GM04503 (cell line): Measurements from ENCODE around the gene CDKAL1.

Source experiments
- DNase-seq: peaks from one replicate; pipeline ENCODE4 v3.0.0-alpha.2; 2012; ENCODE audit warnings: low read depth

CDKAL1 gene

GRCh38 chr6:20680697-20681165, 146.5 kb downstream of the CDKAL1 start:
- no peak for DNase-seq

- no peak for DNase-seq
These were observed 147.0 kb downstream of the CDKAL1 start for GRCh38 chr6:20681243-20681684.

- DNase-seq = no peak
These were observed 150.2 kb downstream of the CDKAL1 start for GRCh38 chr6:20684474-20684873.

GRCh38 chr6:20686142-20686541, 151.9 kb downstream of the CDKAL1 start:
- no peak for DNase-seq

- no peak for DNase-seq
These were observed 153.2 kb downstream of the CDKAL1 start for GRCh38 chr6:20687494-20687893.

GRCh38 chr6:20688710-20689500, 154.6 kb downstream of the CDKAL1 start:
- DNase-seq = no peak

- DNase-seq = no peak
These were observed 156.9 kb downstream of the CDKAL1 start for GRCh38 chr6:20691185-20691584.

- peak; percentile 28 for DNase-seq
These were observed 157.8 kb downstream of the CDKAL1 start for GRCh38 chr6:20692023-20692422.

GRCh38 chr6:20693466-20694063, 159.3 kb downstream of the CDKAL1 start:
- peak; percentile 40 for DNase-seq

GRCh38 chr6:20696676-20697075, 162.4 kb downstream of the CDKAL1 start:
- DNase-seq = peak; percentile 56

- DNase-seq = no peak
These were observed 164.4 kb downstream of the CDKAL1 start for GRCh38 chr6:20698675-20699074.

GRCh38 chr6:20699402-20699801, 165.1 kb downstream of the CDKAL1 start:
- DNase-seq = no peak

GRCh38 chr6:20700375-20700774, 166.1 kb downstream of the CDKAL1 start:
- no peak for DNase-seq

GRCh38 chr6:20702366-20702765, 168.1 kb downstream of the CDKAL1 start:
- no peak for DNase-seq

GRCh38 chr6:20703049-20703448, 168.8 kb downstream of the CDKAL1 start:
- DNase-seq = no peak

GRCh38 chr6:20704325-20705025, 170.2 kb downstream of the CDKAL1 start:
- DNase-seq = no peak

GRCh38 chr6:20705741-20706140, 171.5 kb downstream of the CDKAL1 start:
- DNase-seq = no peak

GRCh38 chr6:20706238-20706938, 172.1 kb downstream of the CDKAL1 start:
- DNase-seq = no peak

- no peak for DNase-seq
These were observed 172.8 kb downstream of the CDKAL1 start for GRCh38 chr6:20706939-20707485.

GRCh38 chr6:20707870-20708269, 173.6 kb downstream of the CDKAL1 start:
- DNase-seq = no peak

- no peak for DNase-seq
These were observed 174.3 kb downstream of the CDKAL1 start for GRCh38 chr6:20708367-20709124.
